Endothelial cell of hepatic sinusoid (primary cell): Measurements from ENCODE around the gene PRKACA.
"Not testable (repeated sequence)": the region's sequence is repeated elsewhere in the genome, so short reads cannot be mapped to it uniquely, and the experiment has no call there.

ENCODE experiments used
- in situ Hi-C: cut with HindIII; loops from 2 replicates; pipeline ENCODE4 v1.10.0; 2017; ENCODE audit warnings: low sequenced_read_pairs

Gene PRKACA

GRCh38 chr19:14053500-14053899, 64.1 kb downstream of the PRKACA start:
- in situ Hi-C loops = no loop called here

GRCh38 chr19:14053032-14053431, 64.5 kb downstream of the PRKACA start:
- in situ Hi-C loops = no loop called here

- in situ Hi-C loops = no loop called here
Measured at GRCh38 chr19:14052470-14052869, 65.1 kb downstream of the PRKACA start.

- in situ Hi-C loops = no loop called here
Measured at GRCh38 chr19:14051980-14052379, 65.6 kb downstream of the PRKACA start.

- in situ Hi-C loops = not testable (repeated sequence)
Measured at GRCh38 chr19:14050961-14051360, 66.6 kb downstream of the PRKACA start.

GRCh38 chr19:14050512-14050911, 67.0 kb downstream of the PRKACA start:
- in situ Hi-C loops = no loop called here

GRCh38 chr19:14048443-14049153, 69.0 kb downstream of the PRKACA start:
- in situ Hi-C loops = no loop called here

GRCh38 chr19:14047866-14048265, 69.7 kb downstream of the PRKACA start:
- in situ Hi-C loops = not testable (repeated sequence)

GRCh38 chr19:14042659-14043608, 74.6 kb downstream of the PRKACA start:
- in situ Hi-C loops = not testable (repeated sequence)
